Measurements from ENCODE around the gene NR0B2.

DNA sequence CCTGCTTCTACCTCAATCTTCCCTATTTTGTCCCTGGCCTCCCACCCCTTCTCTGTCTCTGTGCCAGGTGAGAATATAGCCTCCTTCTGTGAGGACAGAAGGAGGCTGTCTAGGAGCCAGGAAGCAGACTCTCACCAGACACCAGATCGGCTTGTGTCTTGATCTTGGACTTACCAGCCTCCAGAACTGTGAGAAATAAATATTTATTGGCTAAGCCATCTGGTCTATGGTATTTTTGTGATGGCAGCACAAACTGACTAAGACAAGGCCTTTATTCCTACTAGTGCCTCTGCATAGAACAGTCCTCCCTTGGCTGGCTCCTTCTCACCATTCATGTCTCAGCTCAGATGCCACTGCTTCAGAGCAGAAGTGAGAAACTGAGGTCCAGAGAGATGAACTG lies 25.5 kb downstream of the NR0B2 start:
- TF ChIP-seq, protein P1, sequence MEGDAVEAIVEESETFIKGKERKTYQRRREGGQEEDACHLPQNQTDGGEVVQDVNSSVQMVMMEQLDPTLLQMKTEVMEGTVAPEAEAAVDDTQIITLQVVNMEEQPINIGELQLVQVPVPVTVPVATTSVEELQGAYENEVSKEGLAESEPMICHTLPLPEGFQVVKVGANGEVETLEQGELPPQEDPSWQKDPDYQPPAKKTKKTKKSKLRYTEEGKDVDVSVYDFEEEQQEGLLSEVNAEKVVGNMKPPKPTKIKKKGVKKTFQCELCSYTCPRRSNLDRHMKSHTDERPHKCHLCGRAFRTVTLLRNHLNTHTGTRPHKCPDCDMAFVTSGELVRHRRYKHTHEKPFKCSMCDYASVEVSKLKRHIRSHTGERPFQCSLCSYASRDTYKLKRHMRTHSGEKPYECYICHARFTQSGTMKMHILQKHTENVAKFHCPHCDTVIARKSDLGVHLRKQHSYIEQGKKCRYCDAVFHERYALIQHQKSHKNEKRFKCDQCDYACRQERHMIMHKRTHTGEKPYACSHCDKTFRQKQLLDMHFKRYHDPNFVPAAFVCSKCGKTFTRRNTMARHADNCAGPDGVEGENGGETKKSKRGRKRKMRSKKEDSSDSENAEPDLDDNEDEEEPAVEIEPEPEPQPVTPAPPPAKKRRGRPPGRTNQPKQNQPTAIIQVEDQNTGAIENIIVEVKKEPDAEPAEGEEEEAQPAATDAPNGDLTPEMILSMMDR (conservative IDR thresholded peaks at IDR 0.05 in 1 of 2, IDR thresholded peaks at IDR 0.05 in 1 of 2; ENCODE audit: extremely low read depth in 1 of 2, insufficient read depth in 1 of 2, low read depth in 1 of 2, low read length in 2 of 2), result no peak
- TF ChIP-seq EZH2 (IDR thresholded peaks at IDR 0.05; ENCODE audit: borderline replicate concordance, low read length), result no peak

All from mammary epithelial cell (primary cell).